IPS DF 19.7 (cell line): ENCODE results near the gene SNRNP70.
"Not testable (repeated sequence)": the region's sequence is repeated elsewhere in the genome, so short reads cannot be mapped to it uniquely, and the experiment has no call there.

Source experiments
- DNase-seq: peaks from one replicate; pipeline ENCODE4 v3.0.0-alpha.2; 2013; ENCODE audit warnings: low read depth, low spot score

Gene SNRNP70, protein sequence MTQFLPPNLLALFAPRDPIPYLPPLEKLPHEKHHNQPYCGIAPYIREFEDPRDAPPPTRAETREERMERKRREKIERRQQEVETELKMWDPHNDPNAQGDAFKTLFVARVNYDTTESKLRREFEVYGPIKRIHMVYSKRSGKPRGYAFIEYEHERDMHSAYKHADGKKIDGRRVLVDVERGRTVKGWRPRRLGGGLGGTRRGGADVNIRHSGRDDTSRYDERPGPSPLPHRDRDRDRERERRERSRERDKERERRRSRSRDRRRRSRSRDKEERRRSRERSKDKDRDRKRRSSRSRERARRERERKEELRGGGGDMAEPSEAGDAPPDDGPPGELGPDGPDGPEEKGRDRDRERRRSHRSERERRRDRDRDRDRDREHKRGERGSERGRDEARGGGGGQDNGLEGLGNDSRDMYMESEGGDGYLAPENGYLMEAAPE

GRCh38 chr19:49085020-49085867 lies at the start of gene SNRNP70:
Gene SNRNP70 (plus strand): TSS chr19:49085451. CDS start chr19:49086415, 964 bp downstream.
- peak; percentile 92 for DNase-seq

- not testable (repeated sequence) for DNase-seq
Observed at GRCh38 chr19:49036815-49037214, 48.4 kb upstream of the SNRNP70 start, which contains the start of gene CGB1. Gene CGB1 (minus strand): TSS chr19:49036895. CDS start chr19:49036711, 184 bp downstream.

- not testable (repeated sequence) for DNase-seq
Observed at GRCh38 chr19:49038111-49038510, 47.1 kb upstream of the SNRNP70 start.

GRCh38 chr19:49038557-49039276 lies 46.5 kb upstream of the SNRNP70 start:
- not testable (repeated sequence) for DNase-seq

DNA sequence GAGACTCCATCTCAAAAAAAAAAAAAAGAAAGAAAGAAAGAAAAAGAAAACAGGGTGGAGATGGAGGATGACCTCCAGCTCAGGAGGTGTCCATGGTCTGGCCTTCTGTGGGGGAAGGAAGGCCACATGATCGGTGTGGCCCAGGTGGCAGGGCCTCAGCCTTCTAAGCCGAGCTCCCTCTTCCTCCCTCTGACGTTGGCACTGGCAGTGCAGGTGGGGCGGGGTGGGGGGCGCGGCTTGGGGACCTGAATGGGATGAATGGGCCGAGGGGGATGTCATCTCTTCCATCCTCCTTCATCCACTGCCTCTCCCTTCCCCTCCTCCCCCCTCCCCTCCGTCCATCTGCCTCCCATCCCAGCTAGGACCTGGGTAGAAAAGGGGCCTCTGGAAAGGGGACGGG lies 45.5 kb upstream of the SNRNP70 start:
- not testable (repeated sequence) for DNase-seq

- no peak for DNase-seq
Observed at GRCh38 chr19:49042177-49042576, 43.1 kb upstream of the SNRNP70 start.

- not testable (repeated sequence) for DNase-seq
Observed at GRCh38 chr19:49042666-49043065, 42.6 kb upstream of the SNRNP70 start.

GRCh38 chr19:49043548-49043947 lies 41.7 kb upstream of the SNRNP70 start, which contains the start of gene CGB5:
Gene CGB5 (plus strand): TSS chr19:49043848. CDS start chr19:49044210, 362 bp downstream.
- not testable (repeated sequence) for DNase-seq

- not testable (repeated sequence) for DNase-seq
Observed at GRCh38 chr19:49049011-49049410, 36.2 kb upstream of the SNRNP70 start, which contains the start of gene CGB8. Gene CGB8 (minus strand): TSS chr19:49049111. CDS start chr19:49048739, 372 bp downstream.

DNA sequence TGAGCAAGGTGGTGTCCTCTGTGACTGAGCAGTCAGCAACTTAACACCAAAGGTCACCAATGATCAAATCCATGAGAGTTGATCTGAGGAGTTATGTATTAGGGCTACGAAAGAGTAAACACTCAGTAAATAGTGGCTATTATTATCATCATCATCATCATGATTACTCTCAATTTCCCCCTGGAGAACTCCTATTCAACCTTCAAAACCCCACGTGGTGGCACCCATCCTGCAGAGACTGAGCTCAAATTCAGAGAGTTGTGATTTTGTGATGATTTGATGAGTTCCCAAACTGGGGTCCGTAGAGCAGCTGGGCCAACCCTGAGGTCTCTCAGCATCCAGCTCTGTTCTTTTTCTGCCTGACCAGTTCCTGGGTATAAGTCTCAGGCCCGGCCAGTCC lies 35.4 kb upstream of the SNRNP70 start:
- DNase-seq, result not testable (repeated sequence)

GRCh38 chr19:49050376-49051033 lies 34.7 kb upstream of the SNRNP70 start:
- not testable (repeated sequence) for DNase-seq

DNA sequence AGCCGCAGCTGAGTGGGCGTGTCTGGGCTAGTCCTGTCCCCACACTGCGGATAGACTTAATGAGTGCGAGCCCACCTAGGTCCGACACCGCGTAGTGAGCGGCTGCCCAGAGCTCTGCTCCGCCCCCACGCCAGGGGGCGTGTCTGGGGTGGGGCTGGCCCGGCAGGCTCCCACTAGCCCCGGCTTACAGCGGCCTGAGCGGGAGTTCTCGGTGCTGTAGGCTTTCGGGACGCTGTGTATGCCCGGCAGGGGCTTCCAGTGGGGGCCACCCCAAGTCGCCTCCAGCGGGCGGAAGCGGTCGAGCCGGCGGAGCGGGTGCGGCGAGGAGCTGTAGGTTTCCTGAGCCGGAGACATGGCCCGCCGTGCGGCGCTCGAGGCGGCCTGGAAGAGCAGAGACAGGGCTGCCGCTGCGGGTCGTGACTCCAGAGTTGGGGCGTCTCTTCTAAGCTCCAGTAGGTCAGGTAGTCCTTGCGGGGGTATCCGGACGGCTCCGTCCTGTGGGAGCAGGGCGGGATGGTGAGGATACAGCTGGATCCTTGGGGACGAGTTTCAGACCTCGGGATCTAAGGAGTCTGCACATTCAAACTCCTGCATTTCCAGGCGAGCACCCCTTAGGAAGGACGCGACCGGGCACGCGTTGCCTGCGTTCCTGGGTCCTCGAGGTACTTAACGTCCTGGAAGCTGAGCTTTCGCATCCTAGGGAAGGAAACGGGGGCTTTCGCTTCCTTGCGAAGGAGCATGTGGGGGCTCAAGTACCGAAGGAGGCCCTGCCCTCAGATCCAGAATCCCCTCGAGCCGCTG lies 28.9 kb upstream of the SNRNP70 start:
- DNase-seq, result no peak

- not testable (repeated sequence) for DNase-seq
Observed at GRCh38 chr19:49056902-49057596, 28.2 kb upstream of the SNRNP70 start.

DNA sequence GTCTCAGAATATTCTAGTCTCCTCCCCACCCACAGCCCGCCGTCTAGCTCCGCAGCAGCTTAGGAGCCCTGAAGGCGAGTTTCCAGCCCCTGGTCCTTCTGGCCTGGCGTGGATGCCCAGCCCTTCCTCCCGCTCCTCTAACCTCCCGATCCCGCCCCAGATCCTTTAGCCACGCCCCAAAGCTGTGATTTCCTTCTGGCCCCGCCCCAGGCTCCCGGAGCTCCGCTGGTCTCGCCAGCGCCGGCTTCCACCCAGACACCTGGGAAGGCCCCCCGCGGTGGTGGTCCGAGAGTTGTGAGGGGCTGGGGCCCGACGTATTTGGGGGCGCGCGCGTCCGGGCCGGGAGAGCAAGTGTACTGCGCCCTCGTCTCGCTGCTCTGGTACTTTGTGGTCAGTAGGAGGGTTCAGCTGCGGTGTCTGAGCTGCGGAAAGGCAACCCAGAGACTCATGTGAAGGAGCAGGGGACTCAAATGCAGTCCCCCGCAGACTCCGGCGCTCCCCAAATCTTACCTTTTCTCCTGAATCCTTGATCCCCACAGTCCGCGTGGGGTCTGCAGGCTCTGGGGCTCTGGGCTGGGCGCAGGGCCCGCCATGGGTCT lies 27.5 kb upstream of the SNRNP70 start, which contains the start of gene CGB7:
TSS of gene CGB7 (minus strand) at position 114 of the 599 bp plus-strand sequence. CDS start 2,374 bp downstream, outside the sequence.
- DNase-seq, result no peak

DNA sequence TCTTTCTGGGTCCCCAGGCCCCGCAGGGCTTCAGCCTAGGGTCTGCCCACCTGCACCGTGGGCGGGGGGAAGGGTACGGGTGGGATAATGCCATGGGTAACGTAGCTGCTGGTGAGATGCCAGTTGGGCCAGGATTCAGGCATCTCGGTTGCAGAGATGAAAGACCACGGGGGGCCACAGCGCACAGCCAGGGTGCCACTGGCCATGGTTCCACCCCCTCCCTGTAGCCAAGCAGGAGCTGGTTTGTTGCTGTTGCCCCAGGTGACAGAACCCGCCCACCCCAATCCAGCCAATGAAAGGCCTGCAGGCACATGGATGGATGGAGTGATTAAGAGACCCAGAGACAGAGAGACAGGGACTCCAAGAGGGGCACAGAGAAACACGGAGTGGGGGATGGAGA lies 26.7 kb upstream of the SNRNP70 start:
- no peak for DNase-seq

DNA sequence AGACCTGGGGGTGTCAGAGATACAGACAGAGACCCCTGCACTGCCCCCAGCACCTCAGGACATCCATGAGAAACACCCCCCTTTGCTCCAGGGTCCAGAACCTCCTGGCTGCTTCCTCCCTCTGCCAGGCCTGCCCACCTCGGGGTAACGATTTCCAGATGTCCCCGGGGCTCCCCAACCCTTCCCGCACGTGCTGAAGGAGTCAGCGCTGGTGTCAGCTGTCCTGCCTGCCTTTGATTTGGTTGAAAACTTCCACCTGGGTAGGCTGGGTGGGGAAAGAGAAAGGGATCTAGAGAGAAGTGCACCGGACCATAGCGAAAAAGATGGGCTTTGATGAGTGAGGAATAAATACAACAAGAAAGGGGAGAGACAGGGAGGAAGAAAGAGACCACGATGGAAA lies 26.2 kb upstream of the SNRNP70 start:
- DNase-seq, result no peak

DNA sequence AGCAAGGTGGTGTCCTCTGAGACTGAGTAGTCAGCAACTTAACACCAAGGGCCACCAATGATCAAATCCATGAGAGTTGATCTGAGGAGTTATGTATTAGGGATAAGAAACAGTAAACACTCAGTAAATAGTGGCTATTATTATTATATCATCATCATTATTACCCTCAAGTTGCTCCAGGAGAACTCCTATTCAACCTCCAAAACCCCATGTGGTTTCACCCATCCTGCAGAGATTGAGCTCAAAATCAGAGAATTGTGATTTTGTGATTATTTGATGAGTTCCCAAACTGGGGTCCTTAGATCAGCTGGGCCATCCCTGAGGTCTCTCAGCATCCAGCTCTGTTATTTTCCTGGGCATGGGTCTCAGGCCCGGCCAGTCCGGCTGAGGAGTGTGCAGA lies 24.3 kb upstream of the SNRNP70 start:
- DNase-seq, result no peak

- DNase-seq, result no peak
Observed at GRCh38 chr19:49061445-49061844, 23.8 kb upstream of the SNRNP70 start.
